ENCODE measurements around the gene POLE.

Gene POLE

GRCh38 chr12:132619386-132620112 lies 67.6 kb downstream of the POLE start:
- H3K4me3 ChIP-seq (ENCODE audit: control insufficient read depth in 1 of 7, extremely low read depth in 1 of 7, insufficient read depth in 4 of 7, low read depth in 2 of 7, low read length in 6 of 7): no peak overlapping the region
- 24% methylated on average over 32 of the region's 53 CpGs for WGBS (ENCODE audit: insufficient coverage)
- peaks cover 0 to 27% (median 22%) of the 10 kb centered on the region in 5 experiments for H3K9me3 ChIP-seq (ENCODE audit: control extremely low read depth in 1 of 5, control insufficient read depth in 4 of 5, insufficient read depth in 2 of 5, low read depth in 1 of 5, low read length in 4 of 5)
- no peak overlapping the region for H3K27ac ChIP-seq (ENCODE audit: insufficient read depth in 1 of 2, low read depth in 1 of 2, low read length in 2 of 2, poor library complexity in 1 of 2, severe bottlenecking in 2 of 2)
- peaks cover 0 to 19% (median 6%) of the 10 kb centered on the region in 4 experiments for H3K36me3 ChIP-seq (ENCODE audit: control insufficient read depth in 4 of 4, insufficient read depth in 4 of 4, low read length in 3 of 4)
- peaks cover 7 to 62% (median 15%) of the 10 kb centered on the region in 5 experiments for H3K27me3 ChIP-seq (replicated peaks in 2 of 5; ENCODE audit: control insufficient read depth in 4 of 5, insufficient read depth in 5 of 5, low read length in 4 of 5)
- no peak for DNase-seq
- ChIA-PET CTCF (interaction anchor here (3.5 kb wide), 1 partner anchor 18 kb away, joined by 12 read pairs; no protein-coding TSS in a partner anchor), POLR2A (no interaction called here)
- H3K4me1 ChIP-seq (ENCODE audit: control extremely low read depth in 1 of 4, control insufficient read depth in 4 of 4, insufficient read depth in 4 of 4, low read length in 3 of 4): peaks cover 0 to 4% (median 1%) of the 10 kb centered on the region in 4 experiments

GRCh38 chr12:132619071-132619385 lies 68.1 kb downstream of the POLE start:
- no peak for DNase-seq
- no peak overlapping the region for H3K27ac ChIP-seq (ENCODE audit: insufficient read depth in 1 of 2, low read depth in 1 of 2, low read length in 2 of 2, poor library complexity in 1 of 2, severe bottlenecking in 2 of 2)
- H3K9me3 ChIP-seq (ENCODE audit: control extremely low read depth in 1 of 5, control insufficient read depth in 4 of 5, insufficient read depth in 2 of 5, low read depth in 1 of 5, low read length in 4 of 5): peaks cover 0 to 27% (median 22%) of the 10 kb centered on the region in 5 experiments
- no peak overlapping the region for H3K4me3 ChIP-seq (ENCODE audit: control insufficient read depth in 1 of 7, extremely low read depth in 1 of 7, insufficient read depth in 4 of 7, low read depth in 2 of 7, low read length in 6 of 7)
- ChIA-PET CTCF (interaction anchor here (3.5 kb wide), 1 partner anchor 19 kb away, joined by 12 read pairs; no protein-coding TSS in a partner anchor), POLR2A (no interaction called here)
- H3K27me3 ChIP-seq (replicated peaks in 2 of 5; ENCODE audit: control insufficient read depth in 4 of 5, insufficient read depth in 5 of 5, low read length in 4 of 5): peaks cover 7 to 62% (median 15%) of the 10 kb centered on the region in 5 experiments
- WGBS (ENCODE audit: insufficient coverage): 5% methylated on average over 11 of the region's 28 CpGs
- H3K4me1 ChIP-seq (ENCODE audit: control extremely low read depth in 1 of 4, control insufficient read depth in 4 of 4, insufficient read depth in 4 of 4, low read length in 3 of 4): peaks cover 0 to 4% (median 1%) of the 10 kb centered on the region in 4 experiments
- peaks cover 0 to 13% (median 4%) of the 10 kb centered on the region in 4 experiments for H3K36me3 ChIP-seq (ENCODE audit: control insufficient read depth in 4 of 4, insufficient read depth in 4 of 4, low read length in 3 of 4)

GRCh38 chr12:132618683-132619043 lies 68.5 kb downstream of the POLE start, which contains the start of gene P2RX2:
P2RX2 (plus strand) TSS chr12:132618776; CDS start chr12:132618817, 41 bp downstream.
- WGBS (ENCODE audit: insufficient coverage): 5% methylated on average over 34 of the region's 49 CpGs
- peaks cover 7 to 62% (median 15%) of the 10 kb centered on the region in 5 experiments for H3K27me3 ChIP-seq (replicated peaks in 2 of 5; ENCODE audit: control insufficient read depth in 4 of 5, insufficient read depth in 5 of 5, low read length in 4 of 5)
- CTCF ChIA-PET: interaction anchor here (0.6 to 10.8 kb wide), 2 partner anchors 11 to 16 kb away, joined by 3 to 147 read pairs; no protein-coding TSS in a partner anchor

DNA sequence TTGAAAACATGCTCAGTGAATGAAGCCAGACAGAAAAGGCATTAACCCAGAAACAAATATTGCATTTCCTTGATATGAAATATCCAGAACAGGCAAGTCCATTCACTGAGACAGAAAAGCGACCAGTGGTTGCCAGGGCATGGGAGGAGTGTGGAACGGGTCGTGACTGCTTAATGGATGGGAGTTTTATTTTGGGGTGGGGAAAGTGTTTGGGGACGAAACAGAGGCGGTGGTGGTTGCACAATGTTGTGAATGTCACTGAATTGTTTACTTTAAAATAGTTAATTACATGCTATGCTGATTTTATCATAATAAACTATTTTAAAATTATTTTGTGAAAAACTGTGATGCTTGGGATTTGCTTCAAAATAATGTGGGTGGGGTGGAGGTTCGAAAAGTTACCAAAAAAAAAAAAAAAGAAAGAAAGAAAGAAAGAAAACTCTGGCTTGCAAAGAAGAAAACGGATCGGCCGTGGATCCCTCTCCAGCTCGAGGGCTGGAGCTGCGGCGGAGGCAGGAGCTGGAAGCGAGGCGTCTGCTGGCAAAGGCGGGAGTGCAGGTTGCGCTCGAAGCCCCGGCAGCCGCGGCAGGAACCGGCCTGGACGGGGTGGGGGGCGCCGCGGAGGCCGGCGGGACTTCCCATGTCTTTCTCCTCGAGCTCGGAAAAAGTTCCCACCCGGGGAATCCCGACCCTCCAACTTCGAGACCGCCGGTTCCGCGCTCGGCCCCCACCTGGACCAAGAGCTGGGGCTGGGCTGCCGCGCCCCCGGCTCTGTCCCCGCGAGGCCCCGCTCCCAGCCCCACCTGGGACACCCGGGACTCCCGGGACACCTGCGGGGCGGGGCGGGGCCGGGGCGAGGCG lies 69.1 kb downstream of the POLE start:
- H3K4me1 ChIP-seq (ENCODE audit: control extremely low read depth in 1 of 4, control insufficient read depth in 4 of 4, insufficient read depth in 4 of 4, low read length in 3 of 4): peaks cover 0 to 4% (median 1%) of the 10 kb centered on the region in 4 experiments
- ChIA-PET CTCF (interaction anchor here (0.6 to 10.8 kb wide), 3 partner anchors 10 to 16 kb away, joined by 3 to 147 read pairs (median 5); no protein-coding TSS in a partner anchor), POLR2A (interaction anchor here (0.6 to 1.2 kb wide), 2 partner anchors 20 to 27 kb away, joined by 3 read pairs; no protein-coding TSS in a partner anchor)
- H3K4me3 ChIP-seq (ENCODE audit: control insufficient read depth in 1 of 7, extremely low read depth in 1 of 7, insufficient read depth in 4 of 7, low read depth in 2 of 7, low read length in 6 of 7): peak overlapping the region in 1 of 7 experiments; percentile 19
- H3K27me3 ChIP-seq (replicated peaks in 2 of 5; ENCODE audit: control insufficient read depth in 4 of 5, insufficient read depth in 5 of 5, low read length in 4 of 5): peaks cover 7 to 62% (median 15%) of the 10 kb centered on the region in 5 experiments
- WGBS (ENCODE audit: insufficient coverage): 14% methylated on average over 40 of the region's 51 CpGs
- H3K9me3 ChIP-seq (ENCODE audit: control extremely low read depth in 1 of 5, control insufficient read depth in 4 of 5, insufficient read depth in 2 of 5, low read depth in 1 of 5, low read length in 4 of 5): peaks cover 0 to 27% (median 22%) of the 10 kb centered on the region in 5 experiments
- H3K27ac ChIP-seq (ENCODE audit: insufficient read depth in 1 of 2, low read depth in 1 of 2, low read length in 2 of 2, poor library complexity in 1 of 2, severe bottlenecking in 2 of 2): no peak overlapping the region
- no peak for DNase-seq
- H3K36me3 ChIP-seq (ENCODE audit: control insufficient read depth in 4 of 4, insufficient read depth in 4 of 4, low read length in 3 of 4): peaks cover 0 to 4% (median 0%) of the 10 kb centered on the region in 4 experiments

More at GRCh38 chr12:132618683-132619043, 68.5 kb downstream of the POLE start, which contains the start of gene P2RX2:
- H3K4me3 ChIP-seq (ENCODE audit: control insufficient read depth in 1 of 7, extremely low read depth in 1 of 7, insufficient read depth in 4 of 7, low read depth in 2 of 7, low read length in 6 of 7): peak within 1 kb of the TSS in 1 of 7 experiments; percentile 19
- DNase-seq: no peak
- peaks cover 0 to 4% (median 1%) of the 10 kb centered on the region in 4 experiments for H3K4me1 ChIP-seq (ENCODE audit: control extremely low read depth in 1 of 4, control insufficient read depth in 4 of 4, insufficient read depth in 4 of 4, low read length in 3 of 4)
- POLR2A ChIA-PET: interaction anchor here (0.6 to 1.2 kb wide), 2 partner anchors 20 to 27 kb away, joined by 3 read pairs; no protein-coding TSS in a partner anchor
- peaks cover 0 to 10% (median 2%) of the 10 kb centered on the region in 4 experiments for H3K36me3 ChIP-seq (ENCODE audit: control insufficient read depth in 4 of 4, insufficient read depth in 4 of 4, low read length in 3 of 4)
- H3K27ac ChIP-seq (ENCODE audit: insufficient read depth in 1 of 2, low read depth in 1 of 2, low read length in 2 of 2, poor library complexity in 1 of 2, severe bottlenecking in 2 of 2): no peak within 1 kb of the TSS
- H3K9me3 ChIP-seq (ENCODE audit: control extremely low read depth in 1 of 5, control insufficient read depth in 4 of 5, insufficient read depth in 2 of 5, low read depth in 1 of 5, low read length in 4 of 5): peaks cover 0 to 27% (median 22%) of the 10 kb centered on the region in 5 experiments

DNA sequence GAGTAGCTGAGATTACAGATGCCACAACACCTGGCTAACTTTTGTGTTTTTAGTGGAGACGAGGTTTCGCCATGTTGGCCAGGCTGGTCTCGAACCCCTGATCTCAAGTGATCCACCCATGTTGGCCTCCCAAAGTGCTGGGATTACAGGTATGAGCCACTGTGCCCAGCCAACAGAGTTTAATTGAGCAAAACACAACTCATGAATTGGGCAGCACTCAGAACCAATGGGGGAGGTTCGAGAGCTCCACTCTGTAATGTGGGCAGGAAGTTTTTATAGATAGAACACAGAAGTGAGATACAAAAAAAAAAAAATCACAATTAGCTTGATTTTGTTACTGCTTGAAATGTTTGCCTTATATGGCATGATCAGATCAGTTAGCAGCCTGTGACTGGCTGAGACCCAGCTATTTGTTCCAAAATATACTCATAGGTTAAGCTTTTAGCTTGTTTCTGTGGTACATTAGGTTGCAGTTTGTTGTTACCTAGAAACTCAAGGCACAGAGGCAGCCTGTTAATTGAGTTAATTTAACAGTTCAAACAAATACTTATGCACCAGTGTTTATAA lies 69.9 kb downstream of the POLE start:
- WGBS (ENCODE audit: insufficient coverage): 92% methylated on average over 3 of the region's 4 CpGs

GRCh38 chr12:132615579-132616038 lies 71.5 kb downstream of the POLE start:
- CTCF ChIA-PET: interaction anchor here (1.0 to 10.8 kb wide), 7 partner anchors 11 to 201 kb away, joined by 3 to 147 read pairs (median 6); no protein-coding TSS in a partner anchor
- H3K27me3 ChIP-seq (replicated peaks in 2 of 5; ENCODE audit: control insufficient read depth in 4 of 5, insufficient read depth in 5 of 5, low read length in 4 of 5): peaks cover 11 to 64% (median 13%) of the 10 kb centered on the region in 5 experiments
- WGBS (ENCODE audit: insufficient coverage): 82% methylated on average over 13 of the region's 16 CpGs

More for the DNA sequence above, 69.9 kb downstream of the POLE start:
- H3K27me3 ChIP-seq (replicated peaks in 2 of 5; ENCODE audit: control insufficient read depth in 4 of 5, insufficient read depth in 5 of 5, low read length in 4 of 5): peaks cover 10 to 62% (median 15%) of the 10 kb centered on the region in 5 experiments
- H3K4me3 ChIP-seq (ENCODE audit: control insufficient read depth in 1 of 7, extremely low read depth in 1 of 7, insufficient read depth in 4 of 7, low read depth in 2 of 7, low read length in 6 of 7): no peak overlapping the region
- no peaks in the 10 kb centered on the region for H3K36me3 ChIP-seq (ENCODE audit: control insufficient read depth in 4 of 4, insufficient read depth in 4 of 4, low read length in 3 of 4)
- DNase-seq: no peak
- ChIA-PET CTCF (interaction anchor here (1.1 to 10.8 kb wide), 3 partner anchors 14 to 21 kb away, joined by 5 to 147 read pairs (median 6); no protein-coding TSS in a partner anchor), POLR2A (no interaction called here)
- H3K9me3 ChIP-seq (ENCODE audit: control extremely low read depth in 1 of 5, control insufficient read depth in 4 of 5, insufficient read depth in 2 of 5, low read depth in 1 of 5, low read length in 4 of 5): peaks cover 0 to 27% (median 22%) of the 10 kb centered on the region in 5 experiments
- H3K4me1 ChIP-seq (ENCODE audit: control extremely low read depth in 1 of 4, control insufficient read depth in 4 of 4, insufficient read depth in 4 of 4, low read length in 3 of 4): peaks cover 0 to 4% (median 1%) of the 10 kb centered on the region in 4 experiments
- H3K27ac ChIP-seq (ENCODE audit: insufficient read depth in 1 of 2, low read depth in 1 of 2, low read length in 2 of 2, poor library complexity in 1 of 2, severe bottlenecking in 2 of 2): no peak overlapping the region

More at GRCh38 chr12:132615579-132616038, 71.5 kb downstream of the POLE start:
- Histone ChIP-seq H3K36me3 (ENCODE audit: control insufficient read depth in 4 of 4, insufficient read depth in 4 of 4, low read length in 3 of 4) (no peaks in the 10 kb centered on the region), H3K4me3 (ENCODE audit: control insufficient read depth in 1 of 7, extremely low read depth in 1 of 7, insufficient read depth in 4 of 7, low read depth in 2 of 7, low read length in 6 of 7) (no peak overlapping the region), H3K27ac (ENCODE audit: insufficient read depth in 1 of 2, low read depth in 1 of 2, low read length in 2 of 2, poor library complexity in 1 of 2, severe bottlenecking in 2 of 2) (no peak overlapping the region), H3K9me3 (ENCODE audit: control extremely low read depth in 1 of 5, control insufficient read depth in 4 of 5, insufficient read depth in 2 of 5, low read depth in 1 of 5, low read length in 4 of 5) (peaks cover 0 to 37% (median 24%) of the 10 kb centered on the region in 5 experiments), H3K4me1 (ENCODE audit: control extremely low read depth in 1 of 4, control insufficient read depth in 4 of 4, insufficient read depth in 4 of 4, low read length in 3 of 4) (peaks cover 0 to 4% (median 2%) of the 10 kb centered on the region in 4 experiments)
- no peak for DNase-seq
- POLR2A ChIA-PET: no interaction called here
